ENCODE data around the gene PATL2. TPM values are rescaled to one million over a fixed set of nuclear protein-coding genes. Genes with fewer than 3 reads are reported as not detected.
A peak's percentile ranks its signal among the peaks of the same experiment; 100 is the strongest.

PATL2 gene
- total and polyA plus RNA-seq, 2 experiments from 2014 or later, result 0.19 TPM; not detected in 1

- TF ChIP-seq, protein P1, sequence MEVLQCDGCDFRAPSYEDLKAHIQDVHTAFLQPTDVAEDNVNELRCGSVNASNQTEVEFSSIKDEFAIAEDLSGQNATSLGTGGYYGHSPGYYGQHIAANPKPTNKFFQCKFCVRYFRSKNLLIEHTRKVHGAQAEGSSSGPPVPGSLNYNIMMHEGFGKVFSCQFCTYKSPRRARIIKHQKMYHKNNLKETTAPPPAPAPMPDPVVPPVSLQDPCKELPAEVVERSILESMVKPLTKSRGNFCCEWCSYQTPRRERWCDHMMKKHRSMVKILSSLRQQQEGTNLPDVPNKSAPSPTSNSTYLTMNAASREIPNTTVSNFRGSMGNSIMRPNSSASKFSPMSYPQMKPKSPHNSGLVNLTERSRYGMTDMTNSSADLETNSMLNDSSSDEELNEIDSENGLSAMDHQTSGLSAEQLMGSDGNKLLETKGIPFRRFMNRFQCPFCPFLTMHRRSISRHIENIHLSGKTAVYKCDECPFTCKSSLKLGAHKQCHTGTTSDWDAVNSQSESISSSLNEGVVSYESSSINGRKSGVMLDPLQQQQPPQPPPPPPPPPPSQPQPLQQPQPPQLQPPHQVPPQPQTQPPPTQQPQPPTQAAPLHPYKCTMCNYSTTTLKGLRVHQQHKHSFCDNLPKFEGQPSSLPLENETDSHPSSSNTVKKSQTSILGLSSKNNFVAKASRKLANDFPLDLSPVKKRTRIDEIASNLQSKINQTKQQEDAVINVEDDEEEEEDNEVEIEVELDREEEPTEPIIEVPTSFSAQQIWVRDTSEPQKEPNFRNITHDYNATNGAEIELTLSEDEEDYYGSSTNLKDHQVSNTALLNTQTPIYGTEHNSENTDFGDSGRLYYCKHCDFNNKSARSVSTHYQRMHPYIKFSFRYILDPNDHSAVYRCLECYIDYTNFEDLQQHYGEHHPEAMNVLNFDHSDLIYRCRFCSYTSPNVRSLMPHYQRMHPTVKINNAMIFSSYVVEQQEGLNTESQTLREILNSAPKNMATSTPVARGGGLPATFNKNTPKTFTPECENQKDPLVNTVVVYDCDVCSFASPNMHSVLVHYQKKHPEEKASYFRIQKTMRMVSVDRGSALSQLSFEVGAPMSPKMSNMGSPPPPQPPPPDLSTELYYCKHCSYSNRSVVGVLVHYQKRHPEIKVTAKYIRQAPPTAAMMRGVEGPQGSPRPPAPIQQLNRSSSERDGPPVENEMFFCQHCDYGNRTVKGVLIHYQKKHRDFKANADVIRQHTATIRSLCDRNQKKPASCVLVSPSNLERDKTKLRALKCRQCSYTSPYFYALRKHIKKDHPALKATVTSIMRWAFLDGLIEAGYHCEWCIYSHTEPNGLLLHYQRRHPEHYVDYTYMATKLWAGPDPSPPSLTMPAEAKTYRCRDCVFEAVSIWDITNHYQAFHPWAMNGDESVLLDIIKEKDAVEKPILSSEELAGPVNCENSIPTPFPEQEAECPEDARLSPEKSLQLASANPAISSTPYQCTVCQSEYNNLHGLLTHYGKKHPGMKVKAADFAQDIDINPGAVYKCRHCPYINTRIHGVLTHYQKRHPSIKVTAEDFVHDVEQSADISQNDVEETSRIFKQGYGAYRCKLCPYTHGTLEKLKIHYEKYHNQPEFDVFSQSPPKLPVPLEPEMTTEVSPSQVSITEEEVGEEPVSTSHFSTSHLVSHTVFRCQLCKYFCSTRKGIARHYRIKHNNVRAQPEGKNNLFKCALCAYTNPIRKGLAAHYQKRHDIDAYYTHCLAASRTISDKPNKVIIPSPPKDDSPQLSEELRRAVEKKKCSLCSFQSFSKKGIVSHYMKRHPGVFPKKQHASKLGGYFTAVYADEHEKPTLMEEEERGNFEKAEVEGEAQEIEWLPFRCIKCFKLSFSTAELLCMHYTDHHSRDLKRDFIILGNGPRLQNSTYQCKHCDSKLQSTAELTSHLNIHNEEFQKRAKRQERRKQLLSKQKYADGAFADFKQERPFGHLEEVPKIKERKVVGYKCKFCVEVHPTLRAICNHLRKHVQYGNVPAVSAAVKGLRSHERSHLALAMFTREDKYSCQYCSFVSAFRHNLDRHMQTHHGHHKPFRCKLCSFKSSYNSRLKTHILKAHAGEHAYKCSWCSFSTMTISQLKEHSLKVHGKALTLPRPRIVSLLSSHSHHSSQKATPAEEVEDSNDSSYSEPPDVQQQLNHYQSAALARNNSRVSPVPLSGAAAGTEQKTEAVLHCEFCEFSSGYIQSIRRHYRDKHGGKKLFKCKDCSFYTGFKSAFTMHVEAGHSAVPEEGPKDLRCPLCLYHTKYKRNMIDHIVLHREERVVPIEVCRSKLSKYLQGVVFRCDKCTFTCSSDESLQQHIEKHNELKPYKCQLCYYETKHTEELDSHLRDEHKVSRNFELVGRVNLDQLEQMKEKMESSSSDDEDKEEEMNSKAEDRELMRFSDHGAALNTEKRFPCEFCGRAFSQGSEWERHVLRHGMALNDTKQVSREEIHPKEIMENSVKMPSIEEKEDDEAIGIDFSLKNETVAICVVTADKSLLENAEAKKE (CRISPR knock-in tag; IDR thresholded peaks at IDR 0.05), result no peak
- TF ChIP-seq ZNF331 (CRISPR knock-in tag; IDR thresholded peaks at IDR 0.05; ENCODE audit: low read depth), result no peak
- TF ChIP-seq NANOG (IDR thresholded peaks at IDR 0.05; ENCODE audit: borderline replicate concordance), result no peak
- no peak for TF ChIP-seq POLR2AphosphoS5 (IDR thresholded peaks at IDR 0.05; ENCODE audit: low read depth)
Observed at GRCh38 chr15:44673639-44674038, 37.5 kb downstream of the PATL2 start (continued).

DNA sequence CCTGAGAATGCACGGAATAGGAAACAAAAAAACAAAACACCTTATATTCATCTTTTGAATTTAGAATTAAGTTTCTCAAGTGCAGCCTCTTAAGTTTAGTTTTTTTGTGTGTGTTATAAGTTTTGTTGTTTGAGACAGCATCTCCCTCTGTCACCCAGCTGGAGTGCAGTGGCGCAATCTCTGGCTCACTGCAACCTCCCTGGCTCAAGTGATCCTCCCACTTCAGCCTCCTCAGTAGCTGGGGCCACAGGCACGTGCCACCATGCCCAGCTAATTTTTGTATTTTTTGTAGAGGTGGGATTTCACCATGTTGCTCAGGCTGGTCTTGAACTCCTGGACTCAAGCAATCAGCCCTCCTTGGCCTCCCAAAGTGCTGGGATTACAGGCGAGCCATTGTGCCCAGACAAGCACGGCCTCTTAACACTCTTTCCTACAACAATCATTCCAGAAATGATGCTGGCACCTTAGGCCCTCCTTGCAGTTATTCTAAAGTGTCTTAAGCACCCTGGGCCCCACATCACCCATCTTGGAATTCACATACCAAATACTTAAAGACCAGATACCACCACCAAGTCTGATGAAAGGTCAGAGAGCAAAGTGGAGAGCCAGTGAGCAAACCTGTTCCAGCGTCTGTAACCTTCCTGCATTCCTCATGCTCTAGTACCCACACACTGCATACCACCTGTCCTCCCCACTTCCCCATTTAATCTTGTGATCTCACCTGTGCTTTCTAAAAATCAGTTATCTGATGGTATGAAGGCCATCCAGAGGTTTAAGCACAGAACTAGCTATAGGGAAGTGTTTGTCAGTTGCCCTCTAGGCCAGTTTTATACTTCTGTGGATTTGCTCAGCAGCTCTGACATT is 40.8 kb downstream of the PATL2 start:
- H3K4me1 Mint-ChIP-seq, result peaks cover 9% of the 10 kb centered on the region; the same call in 2 of the 3 replicates
- ATAC-seq (no peak), DNase-seq (ENCODE audit: low spot score) (no peak)
- no peak for TF ChIP-seq JUNB (IDR thresholded peaks at IDR 0.05; ENCODE audit: unreplicated experiment)
- Histone ChIP-seq H3K36me3 (ENCODE audit: insufficient read depth) (no peaks in the 10 kb centered on the region), H3K79me2 (replicated peaks; ENCODE audit: insufficient read depth) (no peaks in the 10 kb centered on the region), H3K9me2 (ENCODE audit: insufficient read depth) (no peaks in the 10 kb centered on the region), H3K4me3 (no peak overlapping the region), H3K27ac (ENCODE audit: low read depth) (no peak overlapping the region), H3F3A (replicated peaks; ENCODE audit: low read depth) (no peaks in the 10 kb centered on the region), H3K4me2 (no peak overlapping the region), H4K20me1 (replicated peaks; ENCODE audit: insufficient read depth) (no peaks in the 10 kb centered on the region), H3K4me1 (ENCODE audit: insufficient read depth) (no peaks in the 10 kb centered on the region), H3K27me3 (ENCODE audit: insufficient read depth) (no peaks in the 10 kb centered on the region), H2AFZ (0 out of 2 replicates have a peak overlapping the region, but pooled peaks have one; percentile 34)
- no peaks in the 10 kb centered on the region for H3K36me3 Mint-ChIP-seq (ENCODE audit: low read depth)
- peaks cover 3% of the 10 kb centered on the region for H3K27me3 Mint-ChIP-seq (ENCODE audit: insufficient read depth, low read depth, poor library complexity)
- H3K9me3 Mint-ChIP-seq, result no peaks in the 10 kb centered on the region
- no peak overlapping the region for H3K4me3 Mint-ChIP-seq
- H3K27ac Mint-ChIP-seq, result no peak overlapping the region
